Muscle layer of colon (tissue), 2 donors: ENCODE measurements around the gene GABPA.

Experiments
- H3K27ac ChIP-seq: one replicate; pipeline ENCODE4 v1.7.0; 2013; ENCODE audit warnings: low read depth, mild to moderate bottlenecking, low read length, moderate library complexity
- H3K27me3 ChIP-seq, 2 donors: one replicate each; pipeline ENCODE4 v1.7.0; 2013; ENCODE audit warnings: low read length in 2 of 2, mild to moderate bottlenecking in 2 of 2; ENCODE audit not compliant: insufficient read depth in 2 of 2, control insufficient read depth in 1 of 2
- H3K36me3 ChIP-seq: one replicate; pipeline ENCODE4 v1.7.0; 2013; ENCODE audit warnings: mild to moderate bottlenecking, low read length; ENCODE audit not compliant: insufficient read depth
- H3K4me1 ChIP-seq: one replicate; pipeline ENCODE4 v1.7.0; 2013; ENCODE audit warnings: mild to moderate bottlenecking, low read length; ENCODE audit not compliant: insufficient read depth
- H3K4me3 ChIP-seq, 2 donors: one replicate each; pipeline ENCODE4 v1.7.0; 2013; ENCODE audit warnings: low read length in 2 of 2, low read depth in 1 of 2, mild to moderate bottlenecking in 1 of 2, moderate library complexity in 1 of 2
- H3K9ac ChIP-seq: one replicate; pipeline ENCODE4 v1.7.0; 2013; ENCODE audit warnings: low read length
- H3K9me3 ChIP-seq: one replicate; pipeline ENCODE4 v1.7.0; 2013; ENCODE audit warnings: mild to moderate bottlenecking, low read length
- donor health status: abdominal sarcoma.
- donor health status: Adenocarcinoma of cecum.

Gene GABPA

GRCh38 chr21:25788677-25789076 lies 53.9 kb downstream of the GABPA start:
- Histone ChIP-seq H3K9ac (no peak overlapping the region), H3K9me3 (no peaks in the 10 kb centered on the region), H3K27me3 (no peaks in the 10 kb centered on the region), H3K36me3 (no peaks in the 10 kb centered on the region), H3K27ac (no peak overlapping the region), H3K4me3 (no peak overlapping the region), H3K4me1 (peaks cover 5% of the 10 kb centered on the region)

- Histone ChIP-seq H3K27me3 (no peaks in the 10 kb centered on the region), H3K36me3 (no peaks in the 10 kb centered on the region), H3K27ac (peak overlapping the region; percentile 45), H3K4me3 (peak overlapping the region in 1 of 2 donors; percentile 63), H3K9ac (no peak overlapping the region), H3K4me1 (peaks cover 5% of the 10 kb centered on the region), H3K9me3 (no peaks in the 10 kb centered on the region)
Measured at GRCh38 chr21:25790122-25790877, 55.5 kb downstream of the GABPA start.

GRCh38 chr21:25790878-25791204 lies 56.1 kb downstream of the GABPA start:
- no peak overlapping the region for H3K9ac ChIP-seq
- peak overlapping the region; percentile 45 for H3K27ac ChIP-seq
- no peaks in the 10 kb centered on the region for H3K9me3 ChIP-seq
- no peaks in the 10 kb centered on the region for H3K36me3 ChIP-seq
- peak overlapping the region in 1 of 2 donors; percentile 63 for H3K4me3 ChIP-seq
- peaks cover 5% of the 10 kb centered on the region for H3K4me1 ChIP-seq
- no peaks in the 10 kb centered on the region for H3K27me3 ChIP-seq

- Histone ChIP-seq H3K4me1 (peaks cover 5% of the 10 kb centered on the region), H3K27me3 (no peaks in the 10 kb centered on the region), H3K27ac (peak overlapping the region; percentile 17), H3K4me3 (no peak overlapping the region), H3K36me3 (no peaks in the 10 kb centered on the region), H3K9me3 (no peaks in the 10 kb centered on the region), H3K9ac (no peak overlapping the region)
Measured at GRCh38 chr21:25791319-25791718, 56.5 kb downstream of the GABPA start.

- Histone ChIP-seq H3K36me3 (no peaks in the 10 kb centered on the region), H3K27me3 (no peaks in the 10 kb centered on the region), H3K9ac (no peak overlapping the region), H3K9me3 (no peaks in the 10 kb centered on the region), H3K4me3 (no peak overlapping the region), H3K4me1 (no peaks in the 10 kb centered on the region), H3K27ac (no peak overlapping the region)
Measured at GRCh38 chr21:25801217-25802014, 66.6 kb downstream of the GABPA start.

- H3K4me1 ChIP-seq, result peaks cover 11% of the 10 kb centered on the region
- no peaks in the 10 kb centered on the region for H3K27me3 ChIP-seq
- H3K27ac ChIP-seq, result no peak overlapping the region
- no peak overlapping the region for H3K4me3 ChIP-seq
- no peaks in the 10 kb centered on the region for H3K36me3 ChIP-seq
- H3K9ac ChIP-seq, result no peak overlapping the region
- H3K9me3 ChIP-seq, result no peaks in the 10 kb centered on the region
Measured at GRCh38 chr21:25806060-25806459, 71.3 kb downstream of the GABPA start.

- Histone ChIP-seq H3K4me3 (no peak overlapping the region), H3K4me1 (peaks cover 11% of the 10 kb centered on the region)
Measured at GRCh38 chr21:25807191-25807590, 72.4 kb downstream of the GABPA start.

GRCh38 chr21:25809013-25809412 lies 74.2 kb downstream of the GABPA start:
- H3K9ac ChIP-seq, result no peak overlapping the region
- no peak overlapping the region for H3K27ac ChIP-seq
- peaks cover 11% of the 10 kb centered on the region for H3K4me1 ChIP-seq
- no peak overlapping the region for H3K4me3 ChIP-seq
- no peaks in the 10 kb centered on the region for H3K27me3 ChIP-seq
- no peaks in the 10 kb centered on the region for H3K36me3 ChIP-seq
- H3K9me3 ChIP-seq, result no peaks in the 10 kb centered on the region

More at GRCh38 chr21:25807191-25807590, 72.4 kb downstream of the GABPA start:
- no peak overlapping the region for H3K9ac ChIP-seq
- H3K27me3 ChIP-seq, result no peaks in the 10 kb centered on the region
- H3K36me3 ChIP-seq, result no peaks in the 10 kb centered on the region
- H3K27ac ChIP-seq, result no peak overlapping the region
- no peaks in the 10 kb centered on the region for H3K9me3 ChIP-seq

- H3K9me3 ChIP-seq, result no peaks in the 10 kb centered on the region
- no peaks in the 10 kb centered on the region for H3K36me3 ChIP-seq
- H3K27me3 ChIP-seq, result no peaks in the 10 kb centered on the region
- H3K4me3 ChIP-seq, result no peak overlapping the region
- no peak overlapping the region for H3K27ac ChIP-seq
- H3K4me1 ChIP-seq, result peaks cover 11% of the 10 kb centered on the region
- no peak overlapping the region for H3K9ac ChIP-seq
Measured at GRCh38 chr21:25811186-25811585, 76.4 kb downstream of the GABPA start.

GRCh38 chr21:25813917-25814316 lies 79.1 kb downstream of the GABPA start:
- no peaks in the 10 kb centered on the region for H3K9me3 ChIP-seq
- H3K9ac ChIP-seq, result no peak overlapping the region
- no peak overlapping the region for H3K27ac ChIP-seq
- H3K4me1 ChIP-seq, result peaks cover 17% of the 10 kb centered on the region
- H3K4me3 ChIP-seq, result no peak overlapping the region
- no peaks in the 10 kb centered on the region for H3K27me3 ChIP-seq
- H3K36me3 ChIP-seq, result no peaks in the 10 kb centered on the region

GRCh38 chr21:25818121-25818520 lies 83.3 kb downstream of the GABPA start:
- Histone ChIP-seq H3K9me3 (no peaks in the 10 kb centered on the region), H3K36me3 (no peaks in the 10 kb centered on the region), H3K9ac (no peak overlapping the region), H3K4me1 (peaks cover 11% of the 10 kb centered on the region), H3K27ac (no peak overlapping the region), H3K27me3 (no peaks in the 10 kb centered on the region), H3K4me3 (no peak overlapping the region)
